ENCODE data around the gene ZDHHC18. TPM values are rescaled to one million over a fixed set of nuclear protein-coding genes. Genes with fewer than 3 reads are reported as not detected.
A peak's percentile ranks its signal among the peaks of the same experiment; 100 is the strongest.

The ZDHHC18 gene
- total and polyA plus RNA-seq, 3 donors from 2014 or later = 17.9 to 30.7 (median 20.6) TPM

- intact Hi-C loops (cut with DNase I; ENCODE audit: low total_unique reads) = no loop called here
- H3K9me3 ChIP-seq = no peaks in the 10 kb centered on the region
- no peaks in the 10 kb centered on the region for H3K36me3 ChIP-seq (ENCODE audit: low read depth, missing control alignments)
- H3K4me1 ChIP-seq = no peaks in the 10 kb centered on the region
- no peak for TF ChIP-seq POLR2A (IDR thresholded peaks at IDR 0.05)
- no peak for TF ChIP-seq CTCF (IDR thresholded peaks at IDR 0.05)
- no peak overlapping the region for H3K4me3 ChIP-seq
- no peak overlapping the region for H3K27ac ChIP-seq
- H3K27me3 ChIP-seq = no peaks in the 10 kb centered on the region
- no peak for DNase-seq
- 85 to 87% methylated on average over 5 of the region's 5 CpGs for WGBS, 2 donors
Observed at GRCh38 chr1:26882696-26883463, 56.4 kb downstream of the ZDHHC18 start.

GRCh38 chr1:26887125-26887524 is 60.6 kb downstream of the ZDHHC18 start:
- TF ChIP-seq CTCF (IDR thresholded peaks at IDR 0.05) = peak in 2 of 3 experiments; percentile 37 to 46
- TF ChIP-seq POLR2A (IDR thresholded peaks at IDR 0.05) = no peak
- H3K4me1 ChIP-seq = peaks cover 3% of the 10 kb centered on the region
- no peaks in the 10 kb centered on the region for H3K36me3 ChIP-seq (ENCODE audit: low read depth, missing control alignments)
- intact Hi-C loops (cut with DNase I; ENCODE audit: low total_unique reads) = no loop called here
- H3K27me3 ChIP-seq = no peaks in the 10 kb centered on the region
- no peaks in the 10 kb centered on the region for H3K9me3 ChIP-seq
- peak; percentile 35 for DNase-seq
- WGBS, 2 donors = 50 to 75% methylated on average over 1 of the region's 1 CpG
- no peak overlapping the region for H3K27ac ChIP-seq
- no peak overlapping the region for H3K4me3 ChIP-seq

- Histone ChIP-seq H3K4me3 (no peak overlapping the region), H3K9me3 (no peaks in the 10 kb centered on the region), H3K27ac (no peak overlapping the region), H3K4me1 (peaks cover 3% of the 10 kb centered on the region), H3K27me3 (no peaks in the 10 kb centered on the region), H3K36me3 (ENCODE audit: low read depth, missing control alignments) (no peaks in the 10 kb centered on the region)
- no peak for TF ChIP-seq POLR2A (IDR thresholded peaks at IDR 0.05)
- TF ChIP-seq CTCF (IDR thresholded peaks at IDR 0.05) = no peak
- DNase-seq = no peak
- WGBS, 2 donors = 91 to 94% methylated on average over 1 of the region's 1 CpG
- intact Hi-C loops (cut with DNase I; ENCODE audit: low total_unique reads) = no loop called here
Observed at GRCh38 chr1:26888231-26888630, 61.7 kb downstream of the ZDHHC18 start.

- Histone ChIP-seq H3K4me1 (peaks cover 3% of the 10 kb centered on the region), H3K4me3 (peak within 1 kb of the TSS; percentile 93 to 99), H3K36me3 (ENCODE audit: low read depth, missing control alignments) (no peaks in the 10 kb centered on the region), H3K27ac (peak within 1 kb of the TSS; percentile 83 to 88), H3K9me3 (no peaks in the 10 kb centered on the region), H3K27me3 (no peaks in the 10 kb centered on the region)
- WGBS, 2 donors = 2% methylated on average over 32 to 61 of the region's 89 CpGs
- TF ChIP-seq POLR2A (IDR thresholded peaks at IDR 0.05) = no peak
- TF ChIP-seq CTCF (IDR thresholded peaks at IDR 0.05) = no peak
- intact Hi-C loops (cut with DNase I; ENCODE audit: low total_unique reads) = no loop called here
- peak; percentile 90 for DNase-seq
Observed at GRCh38 chr1:26889551-26890466, 63.3 kb downstream of the ZDHHC18 start, which contains the start of gene GPN2. GPN2 (minus strand) TSS chr1:26890283; CDS start chr1:26890096, 187 bp downstream.
